ACHN (cell line): Measurements from ENCODE around the gene BCAS3.

Source experiments
- DNase-seq: peaks from one replicate; pipeline ENCODE4 v3.0.0-alpha.2; 2015
- in situ Hi-C: cut with HindIII; loops from 2 replicates; pipeline ENCODE4 v1.10.0; 2017; ENCODE audit warnings: low sequenced_read_pairs, low pct_ligation_motif_present, low pct_unique_long_range_greater_than_20kb

Gene BCAS3

DNA sequence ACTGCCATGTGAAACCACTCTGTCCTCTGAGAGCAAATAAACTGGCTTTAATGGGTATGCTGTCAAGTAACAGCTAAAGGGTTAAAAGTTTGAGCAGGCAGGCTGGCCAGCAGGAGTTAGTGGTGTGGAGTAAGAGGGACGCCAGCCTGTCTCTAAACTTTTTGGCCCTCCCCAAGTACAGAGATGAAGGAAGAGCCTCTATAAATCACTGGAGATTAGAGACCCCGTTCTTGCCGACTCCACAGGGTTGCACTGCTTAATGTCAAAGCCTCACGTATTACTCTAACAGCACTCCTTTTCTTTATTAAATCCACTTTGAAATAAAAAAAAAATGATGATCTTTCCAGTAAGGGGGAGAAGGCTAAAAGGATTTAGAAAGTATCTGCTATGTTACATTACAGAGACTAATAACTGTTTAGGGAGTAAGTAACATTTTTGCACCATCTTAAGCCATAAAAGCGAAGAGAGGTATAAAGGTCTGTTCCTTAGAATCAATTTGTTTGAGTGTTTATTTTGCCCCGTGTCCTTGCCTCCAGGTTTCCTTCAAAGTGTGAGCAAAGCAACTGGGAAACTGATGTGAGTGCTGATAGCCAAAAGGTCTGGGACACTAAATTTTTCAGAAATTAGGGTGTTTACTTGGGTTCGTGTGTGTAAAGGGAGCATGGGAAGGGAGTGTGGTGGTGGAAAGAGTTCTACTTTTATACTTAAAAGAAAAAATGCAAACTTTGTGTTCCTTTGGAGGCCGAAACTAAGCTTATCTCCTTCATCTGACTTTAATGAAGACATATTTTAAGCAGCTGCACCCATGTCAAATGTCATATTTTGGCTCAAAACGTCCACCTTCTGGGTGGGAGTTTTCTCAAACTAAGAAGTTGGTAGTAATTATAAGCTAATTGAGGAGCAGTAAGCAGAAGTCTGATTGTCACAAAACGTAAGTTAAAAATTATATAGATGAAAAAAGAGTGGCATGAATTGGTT is 612.0 kb downstream of the BCAS3 start:
- in situ Hi-C loops, result no loop called here
- DNase-seq, result no peak

DNA sequence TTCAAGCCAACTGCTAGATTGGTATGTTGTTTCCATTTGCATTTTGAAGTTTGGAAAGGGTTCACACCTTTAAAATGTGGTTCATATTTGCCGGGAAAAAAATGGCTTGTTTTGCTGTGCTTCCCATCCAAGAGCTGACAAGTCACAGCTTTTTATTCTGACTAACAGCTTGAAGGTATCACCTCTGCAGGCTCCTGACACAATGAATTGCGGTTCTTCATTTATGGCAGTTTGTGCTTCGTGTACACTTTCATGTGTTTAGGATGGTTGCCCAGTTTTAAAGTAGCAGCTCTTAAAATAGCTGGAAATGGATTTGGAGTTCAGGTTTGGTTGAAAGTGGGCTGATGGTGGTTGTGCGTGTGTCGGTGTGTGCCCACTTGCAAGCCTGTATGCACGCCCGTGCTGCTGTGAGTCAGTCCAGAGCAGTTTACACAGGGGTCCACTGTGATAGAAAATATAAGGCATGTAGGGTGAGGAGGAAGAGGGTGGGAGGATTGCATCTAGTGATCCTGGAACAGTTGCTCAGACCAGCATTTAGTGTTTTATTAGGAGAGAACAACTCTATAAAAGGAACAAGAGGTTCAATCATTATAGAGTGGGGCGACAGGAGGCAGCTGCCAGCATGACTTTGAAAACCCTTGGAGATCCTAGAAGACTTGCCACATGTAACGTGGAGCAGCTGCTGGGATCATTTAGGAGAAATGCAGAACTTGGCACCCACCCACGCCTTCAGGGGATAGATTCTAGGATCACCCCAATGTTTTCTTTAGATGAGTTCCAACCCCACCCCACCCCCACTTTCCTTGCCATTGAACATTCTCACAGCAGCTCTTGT is 614.0 kb downstream of the BCAS3 start:
- in situ Hi-C loops, result no loop called here
- no peak for DNase-seq

DNA sequence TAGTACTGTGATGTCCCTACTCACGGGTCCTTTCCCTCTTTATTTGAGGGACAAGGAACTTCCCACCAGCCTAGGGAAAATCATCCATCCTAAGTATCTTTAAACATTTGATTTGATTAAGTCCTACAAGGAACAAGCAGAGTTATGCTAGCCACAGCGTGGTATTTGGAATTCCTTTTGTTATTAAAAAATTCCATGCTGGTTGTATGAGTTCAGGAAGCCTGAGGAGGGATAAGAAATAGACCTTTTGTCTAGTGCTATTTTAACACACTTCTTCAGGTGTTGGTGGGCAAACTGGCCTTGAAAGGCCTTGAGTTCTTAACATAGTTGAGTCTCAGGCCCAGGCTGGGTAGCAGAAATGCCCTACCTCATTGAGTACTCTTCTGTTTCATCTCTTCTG is 616.6 kb downstream of the BCAS3 start:
- in situ Hi-C loops, result no loop called here
- no peak for DNase-seq

DNA sequence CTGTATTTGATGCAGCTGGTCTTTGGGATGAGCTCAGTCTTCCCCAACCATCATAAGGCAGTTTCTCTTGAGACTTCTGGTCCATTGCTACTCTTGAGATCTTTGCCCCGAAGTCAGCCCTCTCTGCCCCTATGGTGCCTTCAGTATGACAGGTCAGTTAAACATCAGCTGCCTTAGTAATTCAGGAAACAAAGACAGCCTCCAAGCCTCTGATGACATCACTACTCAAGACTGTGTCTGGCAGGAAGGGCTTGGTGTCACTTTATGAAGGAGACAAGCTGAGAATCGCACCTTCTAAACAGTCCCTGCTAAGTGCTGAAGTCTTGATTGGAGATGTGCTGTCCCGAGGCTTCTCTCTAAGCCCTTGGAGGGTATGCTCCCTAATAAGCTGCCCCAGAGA is 617.1 kb downstream of the BCAS3 start:
- DNase-seq, result peak; percentile 52
- in situ Hi-C loops, result no loop called here

DNA sequence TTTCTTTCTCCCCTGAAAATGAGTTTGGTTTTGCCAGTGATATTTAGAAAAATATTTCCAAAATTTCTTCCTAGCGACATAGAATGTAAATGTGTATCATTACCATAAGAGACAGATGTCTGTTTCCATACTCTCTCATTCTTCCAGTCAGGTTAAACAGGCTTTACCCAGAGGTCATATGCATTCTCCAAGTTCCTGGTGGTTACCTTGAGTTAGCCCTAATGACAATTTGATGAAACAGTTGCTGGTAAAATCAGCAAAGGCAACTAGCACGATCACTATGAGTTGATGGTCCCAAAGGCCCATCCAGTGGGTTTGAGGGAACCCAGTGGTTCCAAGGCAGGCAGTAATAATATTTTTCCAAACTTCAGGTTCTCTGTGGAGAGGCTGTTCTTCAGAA is 618.4 kb downstream of the BCAS3 start:
- in situ Hi-C loops, result no loop called here
- no peak for DNase-seq

DNA sequence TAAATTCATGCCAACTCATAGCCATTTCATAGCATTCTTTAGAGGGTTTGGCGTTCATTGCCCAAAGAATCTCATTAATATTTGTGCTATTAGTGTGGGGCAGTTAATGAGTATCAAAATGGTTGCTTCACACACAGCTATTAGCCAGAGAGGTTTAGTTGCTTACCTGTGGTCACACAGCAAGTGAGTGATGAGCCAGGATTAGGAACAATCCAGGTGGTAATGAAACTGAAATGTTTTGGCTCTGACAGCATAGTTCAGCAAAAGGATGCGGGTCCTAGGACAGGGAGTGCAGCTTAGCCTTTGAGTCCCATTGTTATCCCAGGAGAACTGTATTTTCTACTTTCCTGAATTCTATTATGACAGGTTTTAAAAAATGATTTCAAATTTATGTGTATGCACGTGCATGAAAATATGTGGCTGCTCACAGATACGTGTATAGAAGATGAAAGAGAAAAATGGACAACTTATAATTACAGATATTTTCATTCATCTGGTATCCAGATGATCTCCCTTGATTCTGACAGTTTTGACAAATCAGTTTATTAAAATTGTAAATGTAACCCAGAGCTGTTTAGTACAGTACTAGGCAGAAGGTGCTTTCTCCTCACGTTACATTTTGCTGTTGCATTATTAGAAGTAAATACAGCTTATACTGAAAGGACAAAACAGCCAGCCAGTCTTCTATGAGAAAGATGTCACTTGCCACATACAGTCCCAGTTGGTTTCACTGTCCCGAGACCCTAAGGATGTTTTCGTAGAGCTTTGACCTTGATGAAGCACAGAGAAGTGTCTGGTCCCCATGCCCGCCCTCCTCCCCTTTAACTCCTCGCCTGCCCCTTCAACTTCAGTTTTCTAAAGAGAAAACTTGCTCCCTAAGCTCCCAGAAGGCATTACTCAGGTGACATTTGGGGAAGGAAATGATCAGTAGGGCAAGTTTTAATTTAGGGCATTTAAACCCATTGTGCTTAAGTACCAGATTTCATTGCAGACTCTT is 622.2 kb downstream of the BCAS3 start:
- DNase-seq, result no peak
- in situ Hi-C loops, result no loop called here

DNA sequence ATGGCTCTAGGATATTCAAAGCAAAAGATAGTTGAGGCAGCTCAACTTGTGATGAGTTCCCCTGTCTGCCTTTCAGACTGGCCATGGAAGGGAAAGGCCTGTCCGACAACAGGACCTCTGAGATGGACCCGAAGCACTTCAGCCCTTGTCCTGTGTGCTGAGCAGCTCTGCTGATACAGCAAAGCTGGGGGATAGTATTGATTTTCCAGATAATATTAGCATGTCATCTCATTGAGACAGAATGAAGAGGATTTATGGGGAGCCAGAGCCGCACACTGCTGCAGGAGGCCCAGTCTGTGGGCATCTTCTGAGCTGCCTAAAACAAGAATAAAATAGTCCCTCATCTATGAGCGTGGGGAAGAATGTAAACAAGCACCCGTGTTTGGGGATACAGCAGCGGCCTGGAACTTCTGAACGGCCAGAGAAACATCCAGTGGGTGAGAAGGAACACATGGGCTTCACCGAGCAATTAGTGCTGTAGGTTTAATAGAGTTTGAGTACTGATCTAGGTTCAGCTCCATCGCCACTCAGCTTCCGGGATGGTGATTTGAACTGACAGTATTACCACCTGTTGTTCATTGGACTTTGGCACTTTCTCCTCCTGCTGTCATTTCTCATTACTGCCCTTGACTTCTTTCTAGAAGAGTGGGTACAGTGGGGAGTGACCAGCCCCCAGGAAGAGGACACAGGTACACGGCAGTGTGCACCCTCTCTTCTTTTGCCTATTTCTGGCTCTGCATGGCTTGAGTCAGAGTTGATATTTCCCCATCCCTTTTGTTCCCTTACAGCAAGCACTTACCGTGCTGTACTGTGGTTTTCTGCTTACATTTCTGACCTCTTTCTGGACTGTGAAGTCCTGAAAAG is 625.5 kb downstream of the BCAS3 start:
- no peak for DNase-seq
- in situ Hi-C loops, result no loop called here

DNA sequence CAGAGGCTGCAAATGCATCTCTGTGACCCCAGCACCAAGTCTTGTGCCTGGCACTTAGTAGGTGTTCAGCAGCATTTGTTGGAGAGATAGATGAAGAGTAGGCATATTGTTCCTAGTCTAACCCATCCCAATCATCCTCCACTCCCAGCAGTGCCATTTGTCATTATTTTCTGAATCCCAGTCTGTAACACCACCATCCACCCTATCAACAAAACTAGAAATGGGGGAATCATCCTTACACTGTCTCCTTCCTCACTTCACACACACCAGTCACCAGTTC is 626.1 kb downstream of the BCAS3 start:
- in situ Hi-C loops, result no loop called here
- no peak for DNase-seq

DNA sequence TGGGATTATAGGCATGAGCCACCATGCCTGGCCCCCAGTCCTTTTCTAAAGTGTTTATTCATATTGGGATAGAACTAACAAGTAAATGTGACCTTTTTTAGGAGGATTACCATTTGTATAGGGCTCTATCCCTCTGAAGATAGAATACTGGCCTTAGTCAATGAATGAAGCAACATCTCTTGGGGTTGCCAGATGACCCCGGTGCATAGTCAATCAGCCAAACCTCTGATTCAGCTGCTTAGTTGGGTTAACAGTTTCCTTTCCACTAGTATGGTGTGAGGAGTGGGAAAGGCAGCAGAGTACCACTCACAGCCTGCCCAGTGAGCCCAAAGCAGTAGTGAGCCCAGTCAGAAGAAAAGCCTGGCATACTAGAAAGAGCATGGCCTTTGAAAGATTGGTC is 627.4 kb downstream of the BCAS3 start:
- in situ Hi-C loops, result no loop called here
- DNase-seq, result no peak

DNA sequence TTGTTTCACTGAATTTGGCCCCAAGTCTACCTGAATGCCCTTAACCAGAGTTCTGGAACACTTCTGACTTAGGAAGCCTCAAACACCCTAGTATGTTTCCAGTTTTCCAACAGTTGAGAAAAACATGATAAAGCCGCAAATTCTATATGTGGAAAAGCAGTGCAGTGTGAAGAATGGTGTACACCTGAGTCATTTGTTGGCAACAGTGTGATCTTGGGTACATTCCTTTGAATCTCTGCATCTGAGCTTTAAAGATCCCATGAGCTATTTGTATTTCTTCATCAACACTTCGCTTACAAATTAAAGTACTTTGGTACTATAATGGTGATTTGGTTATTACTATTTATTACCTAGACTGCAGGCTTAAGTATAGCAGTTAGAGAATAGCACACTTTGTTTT is 628.4 kb downstream of the BCAS3 start:
- DNase-seq, result no peak
- in situ Hi-C loops, result no loop called here

DNA sequence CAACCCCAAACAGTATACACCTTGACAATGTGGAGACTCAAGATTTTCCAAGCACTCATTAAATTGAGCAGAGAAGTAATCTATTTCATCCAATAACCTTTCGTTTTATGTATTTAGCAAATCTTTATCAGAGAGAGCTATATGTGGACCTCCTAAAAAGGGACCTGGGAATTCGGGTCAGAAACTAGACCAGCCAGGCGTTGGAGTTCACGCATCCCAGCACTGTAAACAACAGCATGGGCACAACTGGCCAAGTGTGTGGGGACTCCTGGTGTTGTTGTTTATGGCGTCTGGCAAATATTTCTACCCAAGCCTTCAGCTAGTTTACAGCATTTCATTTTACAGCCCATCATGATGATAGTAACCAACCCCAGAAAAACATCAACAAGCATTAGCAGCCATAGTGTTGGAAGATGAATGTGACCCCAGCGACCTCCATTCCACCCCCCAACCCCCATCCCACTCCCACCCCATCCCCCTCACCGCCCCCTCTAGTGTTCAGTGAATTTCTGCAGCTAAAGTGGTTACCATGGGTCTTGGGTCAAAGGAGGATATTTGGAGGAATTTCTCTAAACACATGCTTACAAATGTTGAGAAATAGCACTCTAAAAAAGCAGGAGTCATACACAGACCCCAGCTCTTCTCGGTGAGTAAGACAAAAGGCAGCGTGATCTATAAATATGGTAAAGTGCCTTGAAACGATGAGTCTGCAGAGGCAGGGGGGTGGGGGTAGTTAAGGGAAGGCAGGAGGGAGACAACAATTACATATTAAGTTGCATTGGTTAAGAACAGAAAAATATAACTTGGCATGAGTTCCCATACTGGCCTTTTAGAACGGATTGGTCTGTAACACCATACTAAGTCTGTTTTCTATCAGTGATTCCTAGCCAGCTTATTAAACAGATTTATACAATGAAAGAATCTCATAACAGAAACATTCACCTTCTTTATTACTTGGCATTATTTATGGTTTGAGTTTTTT is 630.5 kb downstream of the BCAS3 start:
- in situ Hi-C loops, result no loop called here
- no peak for DNase-seq

DNA sequence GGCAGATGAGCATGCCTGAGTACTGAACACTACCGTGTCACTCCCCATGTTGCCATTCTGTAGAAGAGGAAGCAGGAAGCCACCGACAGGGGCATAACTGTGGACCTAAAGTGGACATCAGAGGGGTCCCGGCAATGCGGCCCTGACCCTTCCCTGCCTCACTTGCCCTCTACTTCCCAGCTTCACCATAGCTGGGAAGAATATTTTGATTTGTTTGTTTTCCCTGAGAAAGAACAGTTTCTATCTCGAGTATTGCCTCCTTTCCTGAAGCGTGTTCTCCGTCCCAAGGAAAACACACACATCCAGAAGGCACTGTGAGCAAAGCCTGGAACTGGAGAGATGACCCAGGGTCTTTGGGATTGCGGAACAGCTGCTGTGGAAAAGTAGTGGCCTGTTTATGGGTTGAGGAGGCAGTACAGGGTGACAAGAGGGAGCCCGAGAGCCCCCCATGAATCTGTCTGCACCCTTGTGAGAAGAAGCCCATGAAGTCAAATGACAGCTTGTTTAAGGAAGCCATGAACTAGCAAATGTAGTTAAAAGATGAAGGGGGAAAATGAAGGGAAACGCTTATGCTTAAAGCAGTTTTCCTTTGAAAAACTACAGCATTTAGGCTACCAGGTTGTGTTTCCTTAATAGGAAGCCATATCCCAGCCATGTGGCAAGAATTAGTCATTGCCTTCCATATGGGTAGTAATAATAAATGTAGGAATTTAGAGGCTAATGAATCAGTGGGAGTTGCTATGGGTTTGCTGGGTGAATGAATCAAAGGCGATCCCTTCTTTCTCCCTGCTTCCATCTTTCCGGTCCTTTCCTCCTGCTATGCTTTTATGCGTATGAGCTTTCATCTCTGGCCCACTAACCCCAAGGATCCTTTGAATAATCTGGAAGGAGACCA is 632.0 kb downstream of the BCAS3 start:
- in situ Hi-C loops, result no loop called here
- no peak for DNase-seq

DNA sequence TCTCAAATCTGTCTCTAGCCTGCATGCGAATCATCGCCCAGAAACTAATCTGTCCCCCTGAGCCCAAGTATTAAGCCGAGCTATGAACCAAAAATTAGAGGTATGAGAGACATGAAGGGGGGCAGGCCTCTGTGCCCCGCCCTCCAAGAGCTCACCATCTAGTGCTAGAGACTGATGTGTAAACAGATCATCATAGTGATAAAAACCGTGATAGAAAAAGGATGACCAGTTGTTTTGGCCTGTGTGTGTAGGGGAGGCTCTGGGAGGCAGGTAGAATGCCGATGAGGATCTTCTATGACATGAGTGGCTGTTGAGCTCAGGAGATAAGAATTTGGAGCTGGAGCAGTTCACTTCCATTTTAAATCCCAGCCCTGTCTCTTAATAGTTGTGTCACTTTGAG is 632.9 kb downstream of the BCAS3 start:
- DNase-seq, result no peak
- in situ Hi-C loops, result no loop called here

DNA sequence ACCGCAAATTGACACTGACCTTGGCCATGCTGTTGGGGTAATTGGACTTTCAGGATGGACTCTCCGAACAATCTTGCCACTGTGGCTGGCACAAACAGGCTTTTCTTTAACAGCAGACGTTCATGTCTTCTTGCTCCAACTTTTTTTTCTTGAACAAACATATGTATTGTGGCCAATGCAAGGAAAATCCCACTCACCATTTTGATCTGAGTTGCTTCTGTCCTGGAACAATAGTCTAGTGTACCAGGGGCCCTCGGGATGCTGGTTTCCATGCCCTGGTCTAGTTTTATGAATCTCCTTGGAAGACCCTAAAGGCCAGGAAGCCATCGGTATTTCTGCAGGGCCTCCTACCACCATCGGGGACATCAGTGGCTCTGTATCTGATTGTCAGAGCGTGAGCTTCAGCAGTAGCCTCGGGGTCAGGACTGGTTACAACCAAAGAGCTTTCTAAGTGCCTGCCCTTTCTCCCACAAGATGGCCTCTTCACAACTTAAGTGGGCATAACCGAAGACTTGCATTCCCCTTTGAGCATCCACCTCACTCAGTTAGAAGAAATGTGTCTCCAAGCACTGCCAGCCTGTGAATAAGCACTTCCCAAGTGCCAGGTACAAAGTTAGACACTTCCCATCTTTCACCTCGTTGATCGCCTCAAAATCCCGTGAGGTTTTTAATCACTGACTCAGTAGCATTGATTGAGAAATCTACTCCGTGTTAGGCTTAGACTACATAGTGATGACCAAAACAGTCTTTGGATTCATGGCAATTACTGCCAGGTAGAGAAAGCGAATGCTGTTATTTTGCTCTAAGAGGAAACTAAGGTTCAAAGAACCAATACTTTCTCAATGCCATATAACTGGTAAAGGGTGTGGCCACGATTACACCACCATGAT is 635.0 kb downstream of the BCAS3 start:
- DNase-seq, result no peak
- in situ Hi-C loops, result no loop called here
